ENCODE measurements around the gene EHMT1.

The EHMT1 gene

GRCh38 chr9:137666955-137667670 is 48.3 kb downstream of the EHMT1 start:
- CTCF ChIA-PET: no interaction called here
- POLR2A ChIA-PET: no interaction called here
- no peak for TF ChIP-seq TARDBP (IDR thresholded peaks at IDR 0.05)
- no peak for DNase-seq (ENCODE audit: extremely low spot score)

GRCh38 chr9:137668203-137668602 is 49.4 kb downstream of the EHMT1 start:
- ChIA-PET POLR2A (no interaction called here), CTCF (no interaction called here)
- TF ChIP-seq HDGF (IDR thresholded peaks at IDR 0.05; ENCODE audit: borderline replicate concordance): no peak
- no peak for TF ChIP-seq TARDBP (IDR thresholded peaks at IDR 0.05)
- TF ChIP-seq SP1 (IDR thresholded peaks at IDR 0.05): no peak
- TF ChIP-seq NFRKB (IDR thresholded peaks at IDR 0.05): no peak
- TF ChIP-seq FOXM1 (IDR thresholded peaks at IDR 0.05; ENCODE audit: borderline replicate concordance): no peak
- TF ChIP-seq ELF4 (IDR thresholded peaks at IDR 0.05): no peak
- no peak for TF ChIP-seq ZNF384 (IDR thresholded peaks at IDR 0.05)
- DNase-seq (ENCODE audit: extremely low spot score): no peak

- DNase-seq (ENCODE audit: extremely low spot score): no peak
- ChIA-PET POLR2A (no interaction called here), CTCF (no interaction called here)
- TF ChIP-seq NFRKB (IDR thresholded peaks at IDR 0.05): no peak
Measured at GRCh38 chr9:137669261-137669672, 50.5 kb downstream of the EHMT1 start.

- TF ChIP-seq ELF4 (IDR thresholded peaks at IDR 0.05) (no peak), SUZ12 (IDR thresholded peaks at IDR 0.05) (no peak), NFRKB (IDR thresholded peaks at IDR 0.05) (no peak), PKNOX1 (IDR thresholded peaks at IDR 0.05) (no peak), FOXM1 (IDR thresholded peaks at IDR 0.05; ENCODE audit: borderline replicate concordance) (no peak), CTBP1 (IDR thresholded peaks at IDR 0.05; ENCODE audit: borderline replicate concordance) (no peak), L3MBTL2 (conservative IDR thresholded peaks at IDR 0.05) (no peak), ARNT (IDR thresholded peaks at IDR 0.05) (no peak), SP1 (IDR thresholded peaks at IDR 0.05) (no peak), LEF1 (IDR thresholded peaks at IDR 0.05; ENCODE audit: borderline replicate concordance) (no peak), TARDBP (IDR thresholded peaks at IDR 0.05) (no peak), FOXA1 (IDR thresholded peaks at IDR 0.05) (no peak)
- CTCF ChIA-PET: no interaction called here
- POLR2A ChIA-PET: no interaction called here
- no peak for DNase-seq (ENCODE audit: extremely low spot score)
Measured at GRCh38 chr9:137670391-137671195, 51.8 kb downstream of the EHMT1 start.

GRCh38 chr9:137671196-137671538 is 52.4 kb downstream of the EHMT1 start:
- ChIA-PET POLR2A (no interaction called here), CTCF (no interaction called here)
- TF ChIP-seq ZNF384 (IDR thresholded peaks at IDR 0.05): peak; percentile 58; the same call in 1 of the 2 replicates
- TF ChIP-seq ELF4 (IDR thresholded peaks at IDR 0.05): no peak
- DNase-seq (ENCODE audit: extremely low spot score): no peak

- ChIA-PET CTCF (no interaction called here), POLR2A (no interaction called here)
- DNase-seq (ENCODE audit: extremely low spot score): no peak
- no peak for TF ChIP-seq CTBP1 (IDR thresholded peaks at IDR 0.05; ENCODE audit: borderline replicate concordance)
- TF ChIP-seq TARDBP (IDR thresholded peaks at IDR 0.05): no peak
- no peak for TF ChIP-seq HDGF (IDR thresholded peaks at IDR 0.05; ENCODE audit: borderline replicate concordance)
- TF ChIP-seq SUZ12 (IDR thresholded peaks at IDR 0.05): no peak
- no peak for TF ChIP-seq ELF4 (IDR thresholded peaks at IDR 0.05)
- TF ChIP-seq BHLHE40 (IDR thresholded peaks at IDR 0.05; ENCODE audit: borderline replicate concordance): no peak
- no peak for TF ChIP-seq SP1 (IDR thresholded peaks at IDR 0.05)
- no peak for TF ChIP-seq ZNF384 (IDR thresholded peaks at IDR 0.05)
- TF ChIP-seq NFRKB (IDR thresholded peaks at IDR 0.05): no peak
- no peak for TF ChIP-seq L3MBTL2 (conservative IDR thresholded peaks at IDR 0.05)
- no peak for TF ChIP-seq ARNT (IDR thresholded peaks at IDR 0.05)
- no peak for TF ChIP-seq FOXA1 (IDR thresholded peaks at IDR 0.05)
- no peak for TF ChIP-seq FOXM1 (IDR thresholded peaks at IDR 0.05; ENCODE audit: borderline replicate concordance)
- TF ChIP-seq FOXK2 (IDR thresholded peaks at IDR 0.05): no peak
- TF ChIP-seq LEF1 (IDR thresholded peaks at IDR 0.05; ENCODE audit: borderline replicate concordance): no peak
- TF ChIP-seq PKNOX1 (IDR thresholded peaks at IDR 0.05): no peak
Measured at GRCh38 chr9:137671721-137672120, 52.9 kb downstream of the EHMT1 start.

- no peak for TF ChIP-seq LEF1 (IDR thresholded peaks at IDR 0.05; ENCODE audit: borderline replicate concordance)
- no peak for TF ChIP-seq L3MBTL2 (conservative IDR thresholded peaks at IDR 0.05)
- TF ChIP-seq ELF4 (IDR thresholded peaks at IDR 0.05): no peak
- no peak for TF ChIP-seq FOXK2 (IDR thresholded peaks at IDR 0.05)
- TF ChIP-seq PKNOX1 (IDR thresholded peaks at IDR 0.05): no peak
- no peak for TF ChIP-seq HDGF (IDR thresholded peaks at IDR 0.05; ENCODE audit: borderline replicate concordance)
- POLR2A ChIA-PET: interaction anchor here (1.3 kb wide), 1 partner anchor 54 kb away, joined by 3 read pairs; the partner anchor contains the start of gene EHMT1
- peak; percentile 70 for DNase-seq (ENCODE audit: extremely low spot score)
- CTCF ChIA-PET: interaction anchor here (0.6 to 1.5 kb wide), 8 partner anchors 8 to 429 kb away, joined by 3 to 11 read pairs (median 4); no protein-coding TSS in a partner anchor
Measured at GRCh38 chr9:137672907-137673791, 54.3 kb downstream of the EHMT1 start.

Measured in HEK293T (cell line).